ENCODE measurements around the gene NKX6-1.

GRCh38 chr4:84502955-84503373, 3.9 kb upstream of the NKX6-1 start:
- TF ChIP-seq EP300 (IDR thresholded peaks at IDR 0.05), result no peak
- TF ChIP-seq POLR2A (IDR thresholded peaks at IDR 0.05), result no peak
- TF ChIP-seq CTCF (IDR thresholded peaks at IDR 0.05), result no peak
- no peak for TF ChIP-seq POLR2AphosphoS5 (IDR thresholded peaks at IDR 0.05)
